ENCODE results near the gene ATPAF1.
A peak's percentile ranks its signal among the peaks of the same experiment; 100 is the strongest.
"Not testable (repeated sequence)": the region's sequence is repeated elsewhere in the genome, so short reads cannot be mapped to it uniquely, and the experiment has no call there.

The ATPAF1 gene

DNA sequence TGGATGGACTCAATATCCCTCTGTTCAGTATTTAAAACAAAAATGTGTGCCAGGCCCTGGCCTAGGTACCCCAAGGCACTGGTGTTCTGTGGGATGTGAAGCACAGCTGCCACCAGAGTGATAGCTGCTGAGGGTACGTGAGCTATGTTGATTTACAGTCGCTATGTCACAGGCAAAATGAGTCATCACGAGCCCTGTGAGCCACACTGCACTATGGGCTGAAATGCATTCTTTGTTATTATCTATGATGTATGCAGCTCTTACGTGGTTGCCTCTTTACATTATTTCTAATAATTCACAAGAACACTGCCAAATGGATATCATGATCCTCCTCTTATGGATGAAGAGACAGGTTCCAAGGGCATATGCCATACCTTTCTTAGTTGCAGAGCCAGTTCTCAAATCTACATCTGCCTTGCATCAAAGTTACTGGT, 5.6 kb upstream of the ATPAF1 start:
- in situ Hi-C loops (cut with MboI; ENCODE audit: low sequenced_read_pairs, unreplicated experiment) = no loop called here
- TF ChIP-seq, protein P1, sequence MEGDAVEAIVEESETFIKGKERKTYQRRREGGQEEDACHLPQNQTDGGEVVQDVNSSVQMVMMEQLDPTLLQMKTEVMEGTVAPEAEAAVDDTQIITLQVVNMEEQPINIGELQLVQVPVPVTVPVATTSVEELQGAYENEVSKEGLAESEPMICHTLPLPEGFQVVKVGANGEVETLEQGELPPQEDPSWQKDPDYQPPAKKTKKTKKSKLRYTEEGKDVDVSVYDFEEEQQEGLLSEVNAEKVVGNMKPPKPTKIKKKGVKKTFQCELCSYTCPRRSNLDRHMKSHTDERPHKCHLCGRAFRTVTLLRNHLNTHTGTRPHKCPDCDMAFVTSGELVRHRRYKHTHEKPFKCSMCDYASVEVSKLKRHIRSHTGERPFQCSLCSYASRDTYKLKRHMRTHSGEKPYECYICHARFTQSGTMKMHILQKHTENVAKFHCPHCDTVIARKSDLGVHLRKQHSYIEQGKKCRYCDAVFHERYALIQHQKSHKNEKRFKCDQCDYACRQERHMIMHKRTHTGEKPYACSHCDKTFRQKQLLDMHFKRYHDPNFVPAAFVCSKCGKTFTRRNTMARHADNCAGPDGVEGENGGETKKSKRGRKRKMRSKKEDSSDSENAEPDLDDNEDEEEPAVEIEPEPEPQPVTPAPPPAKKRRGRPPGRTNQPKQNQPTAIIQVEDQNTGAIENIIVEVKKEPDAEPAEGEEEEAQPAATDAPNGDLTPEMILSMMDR (IDR thresholded peaks at IDR 0.05; ENCODE audit: borderline replicate concordance, control extremely low read depth, extremely low read depth, insufficient read depth, missing control alignments) = no peak
- no peak for DNase-seq (ENCODE audit: low spot score)

DNA sequence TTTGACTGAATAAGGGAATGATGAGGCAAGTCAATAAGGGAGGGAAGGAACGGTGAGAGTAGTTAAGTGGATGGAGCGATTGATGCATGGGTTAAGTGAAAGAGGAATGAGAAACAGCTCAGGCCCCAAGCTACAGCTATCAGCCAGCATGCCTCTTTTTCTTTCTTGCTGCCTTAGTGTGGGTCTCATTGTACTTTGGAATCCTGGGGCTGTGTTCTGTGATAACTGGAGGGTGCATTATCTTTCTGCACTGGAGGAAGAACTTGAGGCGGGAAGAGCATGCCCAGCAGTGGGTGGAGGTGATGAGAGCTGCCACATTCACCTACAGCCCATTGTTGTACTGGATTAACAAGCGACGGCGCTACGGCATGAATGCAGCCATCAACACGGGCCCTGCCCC, 4.5 kb upstream of the ATPAF1 start:
- no peak for DNase-seq (ENCODE audit: low spot score)
- TF ChIP-seq, protein P1 (IDR thresholded peaks at IDR 0.05; ENCODE audit: borderline replicate concordance, control extremely low read depth, extremely low read depth, insufficient read depth, missing control alignments) = no peak
- in situ Hi-C loops (cut with MboI; ENCODE audit: low sequenced_read_pairs, unreplicated experiment) = no loop called here

DNA sequence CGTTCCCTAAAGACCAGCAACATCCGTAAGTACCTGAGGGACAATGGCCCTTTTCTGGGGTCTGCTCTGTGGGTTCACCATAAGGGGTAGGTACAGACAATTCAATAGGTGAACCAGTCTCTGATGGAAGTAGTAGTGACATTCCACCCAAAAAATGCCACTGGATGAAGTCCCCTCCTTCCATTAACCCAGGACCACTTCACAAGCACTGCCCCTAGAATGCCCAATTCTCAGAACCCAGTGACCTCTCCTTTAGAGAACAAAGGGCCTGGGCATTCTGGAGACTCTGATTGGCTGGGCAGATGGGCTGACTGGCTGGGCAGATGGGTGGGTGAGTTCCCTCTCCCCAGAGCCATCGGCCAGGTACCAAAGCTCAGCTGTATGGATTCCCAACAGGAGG, 3.4 kb upstream of the ATPAF1 start, which contains the start of gene TEX38:
TSS of gene TEX38 (plus strand) at position 301 of the 400 bp plus-strand sequence. CDS start at position 382, 81 bp downstream.
- in situ Hi-C loops (cut with MboI; ENCODE audit: low sequenced_read_pairs, unreplicated experiment) = no loop called here
- DNase-seq (ENCODE audit: low spot score) = no peak
- TF ChIP-seq, protein P1 (IDR thresholded peaks at IDR 0.05; ENCODE audit: borderline replicate concordance, control extremely low read depth, extremely low read depth, insufficient read depth, missing control alignments) = no peak

DNA sequence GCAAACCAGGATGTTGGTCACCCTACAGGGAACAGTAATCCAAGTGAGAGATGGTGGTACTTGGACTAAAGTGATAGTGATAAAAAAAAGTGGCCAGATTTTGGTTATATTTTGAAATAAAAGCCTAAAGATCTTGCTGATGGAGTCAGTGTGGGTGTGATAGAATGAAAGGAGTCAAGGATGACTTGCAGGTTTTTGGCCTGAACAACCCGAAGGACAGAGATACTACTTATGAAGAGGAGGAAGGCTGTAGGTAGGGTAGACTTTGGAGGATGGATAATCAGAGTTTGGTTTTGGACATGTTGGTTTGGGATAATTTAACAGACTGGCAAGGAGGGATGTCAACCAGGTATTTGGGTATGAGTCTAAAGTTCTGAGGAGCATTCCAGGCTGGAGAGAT, 2.0 kb upstream of the ATPAF1 start:
- in situ Hi-C loops (cut with MboI; ENCODE audit: low sequenced_read_pairs, unreplicated experiment) = no loop called here
- TF ChIP-seq, protein P1 (IDR thresholded peaks at IDR 0.05; ENCODE audit: borderline replicate concordance, control extremely low read depth, extremely low read depth, insufficient read depth, missing control alignments) = no peak
- no peak for DNase-seq (ENCODE audit: low spot score)

DNA sequence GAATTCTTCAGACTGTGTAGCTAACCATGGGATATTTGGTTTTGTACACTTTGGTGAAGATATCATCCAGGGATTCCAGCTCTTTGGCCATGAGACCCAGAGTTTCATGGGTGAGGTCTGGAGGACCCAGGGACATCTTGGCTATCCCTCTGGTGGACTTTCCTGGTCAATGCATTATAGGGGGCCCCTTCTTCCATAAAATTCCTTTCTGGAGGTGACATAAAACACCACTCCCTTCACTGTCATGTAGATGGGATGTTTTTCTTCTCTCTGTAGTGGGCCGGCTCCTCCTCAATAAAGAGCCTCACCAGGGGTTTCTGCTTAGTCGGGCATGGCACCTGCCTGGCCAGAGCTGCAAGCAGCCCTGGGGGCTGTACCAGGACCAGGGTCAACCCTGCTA, 2.2 kb downstream of the ATPAF1 start:
- in situ Hi-C loops (cut with MboI; ENCODE audit: low sequenced_read_pairs, unreplicated experiment) = no loop called here
- DNase-seq (ENCODE audit: low spot score) = no peak
- TF ChIP-seq, protein P1 (IDR thresholded peaks at IDR 0.05; ENCODE audit: borderline replicate concordance, control extremely low read depth, extremely low read depth, insufficient read depth, missing control alignments) = no peak

DNA sequence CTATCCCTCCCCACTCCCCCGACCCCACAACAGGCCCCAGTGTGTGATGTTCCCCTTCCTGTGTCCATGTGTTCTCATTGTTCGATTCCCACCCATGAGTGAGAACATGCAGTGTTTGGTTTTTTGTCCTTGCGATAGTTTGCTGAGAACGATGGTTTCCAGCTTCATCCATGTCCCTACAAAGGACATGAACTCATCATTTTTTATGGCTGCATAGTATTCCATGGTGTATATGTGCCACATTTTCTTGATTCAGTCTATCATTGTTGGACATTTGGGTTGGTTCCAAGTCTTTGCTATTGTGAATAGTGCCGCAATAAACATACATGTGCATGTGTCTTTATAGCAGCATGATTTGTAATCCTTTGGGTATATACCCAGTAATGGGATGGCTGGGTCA, 5.2 kb downstream of the ATPAF1 start:
- DNase-seq (ENCODE audit: low spot score); in situ Hi-C loops (cut with MboI; ENCODE audit: low sequenced_read_pairs, unreplicated experiment): not testable (repeated sequence)

DNA sequence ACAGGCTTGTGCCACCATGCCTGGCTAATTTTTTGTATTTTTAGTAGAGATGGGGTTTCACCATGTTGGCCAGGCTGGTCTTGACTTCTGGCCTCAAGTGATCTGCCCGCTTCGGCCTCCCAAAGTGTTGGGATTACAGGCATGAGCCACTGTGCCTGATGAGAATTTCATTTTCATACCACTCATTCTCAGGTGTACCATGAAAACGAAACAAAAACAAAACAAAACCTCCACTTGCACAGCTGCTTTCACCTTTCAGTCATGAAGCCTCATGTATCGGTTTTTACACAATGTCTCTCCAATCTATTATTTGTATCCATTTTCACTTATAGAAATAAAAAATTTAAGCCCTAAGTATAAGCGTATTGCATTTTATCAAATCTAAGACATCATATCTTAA, 8.0 kb downstream of the ATPAF1 start:
- in situ Hi-C loops (cut with MboI; ENCODE audit: low sequenced_read_pairs, unreplicated experiment) = not testable (repeated sequence)

DNA sequence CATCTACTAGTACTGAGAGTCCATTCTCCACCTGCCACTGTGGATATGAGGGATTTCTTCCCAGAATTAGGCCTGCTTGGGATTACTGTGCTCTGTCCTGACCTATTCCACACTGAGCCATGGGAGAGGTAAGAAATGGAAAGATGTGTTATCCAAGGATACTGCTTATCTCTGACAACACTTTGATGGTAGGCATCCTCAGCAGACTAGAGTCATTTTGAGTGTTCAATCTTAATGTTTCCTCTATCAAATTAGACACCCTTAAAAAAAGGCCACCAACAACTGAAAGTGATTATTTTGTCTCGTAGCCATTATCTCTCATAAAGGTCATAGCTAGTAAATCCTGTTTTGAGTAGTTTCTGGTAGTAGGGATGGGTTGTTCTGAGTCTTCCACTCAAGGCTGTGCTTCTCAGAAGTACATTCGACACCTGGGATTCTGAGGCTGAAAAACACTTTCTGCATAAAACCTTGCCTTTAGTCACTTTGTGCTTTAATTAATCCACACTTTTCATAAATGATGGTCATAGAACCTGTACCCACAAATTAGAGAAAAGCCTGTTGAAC, 8.8 kb downstream of the ATPAF1 start:
- TF ChIP-seq, protein P1 (IDR thresholded peaks at IDR 0.05; ENCODE audit: borderline replicate concordance, control extremely low read depth, extremely low read depth, insufficient read depth, missing control alignments) = no peak
- in situ Hi-C loops (cut with MboI; ENCODE audit: low sequenced_read_pairs, unreplicated experiment) = no loop called here

More for the DNA sequence above, 8.0 kb downstream of the ATPAF1 start:
- peak; percentile 48 for DNase-seq (ENCODE audit: low spot score)

More for the DNA sequence above, 8.8 kb downstream of the ATPAF1 start:
- DNase-seq (ENCODE audit: low spot score) = no peak
